Stimulated activated CD8-positive, alpha-beta memory T cell treated with anti-CD3 and anti-CD28 coated beads, Interleukin-15, amount 100 ng/mL, for 4 hours (primary cell): ENCODE measurements around the gene EVA1A.

Experiments
- DNase-seq, 2 donors: peaks; one replicate each; pipeline ENCODE4 v3.0.0-alpha.2; 2020; ENCODE audit warnings: low read depth in 2 of 2

The EVA1A gene

GRCh38 chr2:75560768-75561565 is at the start of gene EVA1A:
Gene EVA1A (minus strand): TSS chr2:75560939. CDS start chr2:75518140, 42,799 bp downstream.
- no peak for DNase-seq

DNA sequence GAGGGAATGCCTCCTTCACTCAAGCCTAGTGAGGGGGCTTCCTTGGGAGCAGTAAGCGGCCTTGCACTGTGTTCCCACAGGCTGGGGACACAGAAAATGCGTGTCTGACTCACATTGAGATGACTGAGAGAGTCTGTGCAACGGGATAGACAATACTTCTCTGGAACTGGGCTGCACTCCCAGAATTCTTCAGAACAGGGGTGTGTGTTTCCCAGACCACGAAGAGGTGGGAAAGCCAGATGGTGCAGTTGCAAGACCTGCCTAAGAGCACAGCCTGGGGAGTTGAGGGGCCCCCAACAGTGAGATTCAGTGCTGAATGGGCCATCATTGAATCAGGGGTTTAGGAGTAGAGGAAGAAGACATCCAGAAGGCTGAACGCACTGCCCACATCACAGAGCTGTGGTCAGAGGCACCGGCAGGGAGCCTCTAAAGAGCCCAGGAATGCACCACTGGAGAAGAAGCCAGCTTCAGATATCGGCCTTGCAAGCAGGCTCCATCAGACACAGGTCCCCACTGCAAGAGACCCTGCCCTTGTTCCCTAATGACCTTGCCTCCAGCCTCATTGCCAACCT is 49.3 kb upstream of the EVA1A start:
- DNase-seq: no peak

DNA sequence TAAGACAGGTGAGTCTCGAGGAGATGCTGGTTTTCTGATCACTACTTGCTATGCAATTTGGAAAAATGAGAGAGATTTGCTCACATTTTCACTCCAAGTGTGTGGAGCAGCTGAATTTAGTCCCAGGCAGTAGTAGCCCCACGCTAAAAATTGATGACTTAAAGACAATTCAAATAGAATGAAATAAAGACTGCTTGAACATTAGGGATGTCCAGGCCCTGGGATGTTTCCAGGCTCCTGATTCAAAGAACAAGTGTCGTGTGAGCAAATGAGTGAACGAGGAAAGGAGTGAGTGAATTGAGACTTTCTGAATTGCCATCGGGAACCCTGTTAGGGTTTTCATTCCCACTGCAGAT is 48.6 kb upstream of the EVA1A start:
- DNase-seq: no peak

GRCh38 chr2:75608684-75609333 is 48.1 kb upstream of the EVA1A start:
- no peak for DNase-seq

- no peak for DNase-seq
Measured at GRCh38 chr2:75607988-75608683, 47.4 kb upstream of the EVA1A start.

GRCh38 chr2:75607400-75607798 is 46.7 kb upstream of the EVA1A start:
- DNase-seq: no peak

- DNase-seq: no peak
Measured at GRCh38 chr2:75606761-75607399, 46.1 kb upstream of the EVA1A start.

DNA sequence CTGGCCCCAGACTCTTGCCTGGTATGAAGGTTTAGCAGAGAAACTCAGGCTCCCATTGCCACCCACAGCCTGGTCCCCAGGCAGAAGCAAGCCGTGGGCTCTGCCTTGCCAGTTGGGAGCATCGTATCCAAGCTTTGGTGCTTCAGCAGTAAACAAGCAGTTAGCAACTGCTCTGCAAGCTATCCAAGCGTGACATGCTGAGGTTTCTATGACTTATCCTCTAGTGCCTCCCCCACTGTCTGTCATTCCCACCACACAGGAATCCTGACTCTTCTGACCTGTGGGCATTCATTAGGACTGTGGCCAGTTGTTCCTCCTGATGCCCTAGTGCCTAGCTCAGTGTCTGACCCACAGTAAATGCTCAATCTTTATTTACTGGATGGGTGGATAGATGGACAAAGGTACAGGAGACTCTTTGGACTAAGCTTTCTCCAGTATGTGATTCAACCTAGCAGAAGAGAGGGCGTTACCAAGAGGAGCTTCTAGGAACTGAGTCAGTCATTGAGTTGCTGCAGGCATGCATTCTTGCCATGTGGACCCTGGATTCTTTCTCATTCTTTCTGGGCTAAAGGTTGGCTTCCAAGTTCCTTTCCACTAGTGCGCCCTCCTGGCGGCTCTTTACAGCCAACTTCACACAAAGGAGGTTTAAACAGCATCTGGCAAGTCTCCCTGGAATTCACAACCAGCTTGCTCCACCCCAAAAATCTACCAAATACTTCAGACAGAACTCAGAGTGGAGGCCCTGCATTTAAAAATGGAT is 45.2 kb upstream of the EVA1A start:
- no peak for DNase-seq

DNA sequence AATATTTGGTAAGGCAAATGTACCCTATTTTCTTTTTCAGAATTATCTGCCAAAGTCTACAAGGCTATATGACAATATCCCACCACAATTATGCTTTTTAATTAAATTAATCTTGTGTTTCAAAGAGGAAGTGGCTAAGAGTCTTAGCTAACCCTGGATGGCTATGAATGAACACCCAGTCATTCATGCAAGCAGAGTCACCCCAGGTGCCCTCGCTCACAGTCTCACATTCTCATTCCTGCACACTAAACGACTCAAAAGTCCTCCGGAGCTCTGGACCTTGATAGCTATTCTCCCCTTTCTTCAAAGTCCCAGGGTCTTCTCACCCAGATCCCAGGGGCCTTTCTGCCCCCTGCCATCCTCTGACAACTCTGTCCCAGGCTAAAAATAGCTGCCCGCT is 43.7 kb upstream of the EVA1A start:
- no peak for DNase-seq

DNA sequence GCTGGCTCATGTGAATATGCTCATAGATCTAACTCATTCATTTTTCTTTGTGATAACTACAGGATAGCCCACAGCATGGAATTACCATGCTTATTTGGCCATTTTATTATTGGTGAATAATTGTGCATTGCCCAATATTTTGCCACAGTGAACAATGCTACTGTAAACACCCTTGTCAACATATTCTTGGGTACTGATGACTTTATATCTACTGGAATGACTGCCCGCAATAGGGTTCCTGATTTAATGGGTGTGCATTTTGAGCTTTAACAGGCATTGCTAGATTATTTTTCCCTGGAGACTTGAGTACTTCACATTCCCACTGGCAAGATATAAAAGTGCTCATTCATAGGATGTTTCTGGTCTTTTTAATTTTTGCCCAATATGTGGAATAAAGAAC is 42.7 kb upstream of the EVA1A start:
- no peak for DNase-seq

GRCh38 chr2:75602724-75603342 is 42.1 kb upstream of the EVA1A start:
- DNase-seq: no peak

GRCh38 chr2:75600461-75601011 is 39.8 kb upstream of the EVA1A start:
- no peak for DNase-seq

DNA sequence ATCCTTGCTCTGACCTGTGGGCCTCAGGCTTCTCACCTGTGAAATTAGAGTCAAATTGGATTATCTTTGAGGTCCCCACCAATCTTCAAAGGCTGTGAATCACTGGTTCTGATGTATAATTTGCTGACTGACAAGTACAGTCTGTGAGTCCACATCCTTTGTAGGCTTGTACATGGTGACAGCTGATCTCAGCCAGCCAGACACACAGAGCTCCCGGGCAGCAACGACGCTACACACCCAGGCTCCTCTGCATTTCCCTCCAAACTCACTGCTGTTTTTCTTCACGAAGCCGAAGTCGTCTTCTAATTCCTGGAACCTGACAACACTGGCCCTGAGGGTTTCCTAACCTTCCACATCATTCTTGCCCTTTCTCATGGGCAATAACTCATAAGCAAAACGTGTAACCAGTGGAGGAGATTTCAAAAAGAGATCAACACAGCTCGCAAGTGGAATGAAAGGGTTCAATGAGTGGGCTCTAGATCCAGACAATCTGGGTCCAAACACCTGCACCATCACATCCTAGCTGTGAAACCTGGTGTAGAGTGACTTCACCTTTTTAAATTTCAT is 37.9 kb upstream of the EVA1A start:
- DNase-seq: no peak

- DNase-seq: no peak
Measured at GRCh38 chr2:75597949-75598348, 37.2 kb upstream of the EVA1A start.

DNA sequence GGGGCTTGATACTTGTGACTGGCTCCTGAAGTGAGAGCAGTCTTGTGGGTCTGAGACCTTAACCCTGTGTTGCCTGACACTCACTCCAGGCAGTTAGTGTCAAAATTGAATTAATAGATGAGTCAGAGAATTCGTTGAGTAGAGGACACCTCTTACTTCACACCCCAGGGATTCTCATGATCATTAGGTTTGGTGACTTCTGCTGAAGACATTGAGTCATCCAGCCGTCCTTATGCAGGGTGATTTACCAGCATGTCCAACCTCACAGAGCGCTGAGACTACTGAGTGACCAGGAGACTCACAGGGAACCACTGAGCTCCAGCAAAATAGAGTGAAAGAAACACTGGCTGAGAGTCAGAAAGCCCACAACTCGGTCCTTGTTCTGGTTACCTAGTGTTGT is 36.0 kb upstream of the EVA1A start:
- DNase-seq: no peak

DNA sequence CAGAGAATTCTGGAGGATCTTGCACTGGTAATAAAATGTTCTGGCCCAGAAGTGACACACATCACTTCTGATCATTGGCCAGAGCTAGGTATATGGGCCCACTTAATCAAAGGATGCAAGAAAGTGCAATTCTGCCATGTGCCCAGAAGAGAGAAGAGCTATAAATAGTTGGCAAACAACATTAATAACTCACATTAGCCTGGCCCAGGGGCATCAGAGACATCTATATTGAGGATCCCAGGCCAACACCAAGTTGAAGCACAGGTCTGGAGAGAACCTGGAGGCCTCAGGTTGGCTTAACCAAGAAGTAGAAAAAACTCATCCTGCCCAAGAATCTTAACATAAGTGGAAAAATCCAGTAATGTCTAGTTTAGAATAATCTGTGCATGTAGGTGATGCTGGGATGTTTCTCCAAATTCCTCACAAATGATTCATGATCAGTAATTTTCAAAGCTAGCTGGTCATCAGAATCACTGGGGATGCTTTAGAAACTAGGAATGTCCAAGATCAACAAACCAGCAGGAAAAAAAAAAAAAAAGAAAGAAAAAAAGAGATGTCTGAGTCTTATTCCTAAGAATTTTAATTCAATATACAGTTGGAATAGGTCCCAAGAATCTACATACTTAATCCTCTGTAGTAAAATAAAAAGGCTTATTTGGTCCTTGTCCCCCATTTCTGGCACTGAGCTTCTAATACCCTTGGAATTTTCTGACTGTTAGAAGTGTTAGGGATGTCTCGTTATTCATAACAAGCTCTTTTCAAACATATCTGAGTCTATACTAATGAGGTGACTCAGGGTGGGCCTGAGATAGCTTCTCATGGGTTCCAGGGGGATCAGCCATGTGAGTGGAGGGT is 35.0 kb upstream of the EVA1A start:
- no peak for DNase-seq

DNA sequence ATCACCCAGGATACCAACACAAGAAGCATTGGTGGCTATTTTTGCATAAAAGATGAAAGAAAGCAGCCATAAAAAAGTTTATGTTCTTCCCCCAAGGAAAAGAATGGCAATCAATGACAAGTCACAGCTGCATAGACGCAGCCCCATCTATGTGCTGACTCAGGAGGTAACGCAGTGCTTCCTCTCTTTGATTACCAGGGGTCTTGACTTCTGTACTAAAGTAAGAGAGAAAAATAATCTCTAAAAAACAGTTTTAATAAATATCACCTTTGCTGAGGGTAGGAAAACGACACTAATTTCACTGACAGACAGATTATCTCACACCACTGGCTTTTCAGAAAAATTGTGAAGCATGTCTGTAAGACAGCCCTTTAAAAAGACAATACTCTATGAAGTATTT is 33.9 kb upstream of the EVA1A start:
- no peak for DNase-seq

GRCh38 chr2:75592888-75593287 is 32.1 kb upstream of the EVA1A start:
- DNase-seq: no peak

GRCh38 chr2:75592030-75592429 is 31.3 kb upstream of the EVA1A start:
- DNase-seq: no peak
